ENCODE data around the gene GLI2.

DNA sequence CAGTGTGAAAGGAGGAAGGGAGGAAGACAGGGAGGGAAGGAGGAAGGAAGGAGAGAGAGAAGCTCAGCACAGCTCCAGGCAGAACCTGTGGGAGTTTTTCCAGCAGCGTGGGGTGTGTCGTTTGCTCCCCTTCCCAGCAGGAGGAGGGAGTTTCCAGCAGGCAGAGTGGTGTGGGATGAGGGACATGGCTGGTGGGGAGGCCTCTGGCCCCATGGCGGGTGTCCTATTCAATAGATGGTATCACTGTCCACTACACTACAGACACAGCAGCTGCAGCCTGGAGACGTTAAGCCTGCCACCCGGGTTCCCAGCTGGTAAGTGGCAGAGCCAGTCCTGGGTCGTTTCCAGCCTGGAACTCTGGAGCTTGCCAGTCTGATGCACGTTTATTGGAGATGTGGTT is 44.7 kb downstream of the GLI2 start:
- TF ChIP-seq, protein P1, sequence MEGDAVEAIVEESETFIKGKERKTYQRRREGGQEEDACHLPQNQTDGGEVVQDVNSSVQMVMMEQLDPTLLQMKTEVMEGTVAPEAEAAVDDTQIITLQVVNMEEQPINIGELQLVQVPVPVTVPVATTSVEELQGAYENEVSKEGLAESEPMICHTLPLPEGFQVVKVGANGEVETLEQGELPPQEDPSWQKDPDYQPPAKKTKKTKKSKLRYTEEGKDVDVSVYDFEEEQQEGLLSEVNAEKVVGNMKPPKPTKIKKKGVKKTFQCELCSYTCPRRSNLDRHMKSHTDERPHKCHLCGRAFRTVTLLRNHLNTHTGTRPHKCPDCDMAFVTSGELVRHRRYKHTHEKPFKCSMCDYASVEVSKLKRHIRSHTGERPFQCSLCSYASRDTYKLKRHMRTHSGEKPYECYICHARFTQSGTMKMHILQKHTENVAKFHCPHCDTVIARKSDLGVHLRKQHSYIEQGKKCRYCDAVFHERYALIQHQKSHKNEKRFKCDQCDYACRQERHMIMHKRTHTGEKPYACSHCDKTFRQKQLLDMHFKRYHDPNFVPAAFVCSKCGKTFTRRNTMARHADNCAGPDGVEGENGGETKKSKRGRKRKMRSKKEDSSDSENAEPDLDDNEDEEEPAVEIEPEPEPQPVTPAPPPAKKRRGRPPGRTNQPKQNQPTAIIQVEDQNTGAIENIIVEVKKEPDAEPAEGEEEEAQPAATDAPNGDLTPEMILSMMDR (IDR thresholded peaks at IDR 0.05): no peak
- no peak for TF ChIP-seq CBX8 (IDR thresholded peaks at IDR 0.05)
- TF ChIP-seq, protein P2, sequence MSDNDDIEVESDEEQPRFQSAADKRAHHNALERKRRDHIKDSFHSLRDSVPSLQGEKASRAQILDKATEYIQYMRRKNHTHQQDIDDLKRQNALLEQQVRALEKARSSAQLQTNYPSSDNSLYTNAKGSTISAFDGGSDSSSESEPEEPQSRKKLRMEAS (IDR thresholded peaks at IDR 0.05): no peak
- TF ChIP-seq MAZ (IDR thresholded peaks at IDR 0.05; ENCODE audit: borderline replicate concordance, low read depth, low read length): no peak
- TF ChIP-seq BHLHE40 (IDR thresholded peaks at IDR 0.05; ENCODE audit: low read depth, low read length): no peak
- TF ChIP-seq RAD21 (conservative IDR thresholded peaks at IDR 0.05 in 1 of 2, IDR thresholded peaks at IDR 0.05 in 1 of 2): no peak
- no peak for TF ChIP-seq EP300 (IDR thresholded peaks at IDR 0.05)
- TF ChIP-seq, protein P3, sequence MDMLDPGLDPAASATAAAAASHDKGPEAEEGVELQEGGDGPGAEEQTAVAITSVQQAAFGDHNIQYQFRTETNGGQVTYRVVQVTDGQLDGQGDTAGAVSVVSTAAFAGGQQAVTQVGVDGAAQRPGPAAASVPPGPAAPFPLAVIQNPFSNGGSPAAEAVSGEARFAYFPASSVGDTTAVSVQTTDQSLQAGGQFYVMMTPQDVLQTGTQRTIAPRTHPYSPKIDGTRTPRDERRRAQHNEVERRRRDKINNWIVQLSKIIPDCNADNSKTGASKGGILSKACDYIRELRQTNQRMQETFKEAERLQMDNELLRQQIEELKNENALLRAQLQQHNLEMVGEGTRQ (IDR thresholded peaks at IDR 0.05): no peak

All from A549 (cell line).